OCI-M2 (cell line): ENCODE data around the gene LCN1.
"Not testable (repeated sequence)": the region's sequence is repeated elsewhere in the genome, so short reads cannot be mapped to it uniquely, and the experiment has no call there.

Experiments
- DNase-seq: peaks from one replicate; lab custom pipeline; 2025; ENCODE audit not compliant: unreplicated experiment; lab: John Stamatoyannopoulos, UW

LCN1 gene

GRCh38 chr9:135522137-135522877, 1.1 kb downstream of the LCN1 start:
- DNase-seq = no peak

GRCh38 chr9:135522931-135523330, 1.7 kb downstream of the LCN1 start:
- no peak for DNase-seq

GRCh38 chr9:135523521-135524129, 2.4 kb downstream of the LCN1 start:
- DNase-seq = no peak

- no peak for DNase-seq
Measured at GRCh38 chr9:135524130-135524861, 3.1 kb downstream of the LCN1 start.

GRCh38 chr9:135525241-135526088, 4.2 kb downstream of the LCN1 start:
- DNase-seq = no peak

- no peak for DNase-seq
Measured at GRCh38 chr9:135526089-135526729, 5.0 kb downstream of the LCN1 start.

GRCh38 chr9:135526730-135527571, 5.7 kb downstream of the LCN1 start:
- no peak for DNase-seq

GRCh38 chr9:135528842-135529435, 7.7 kb downstream of the LCN1 start:
- not testable (repeated sequence) for DNase-seq

GRCh38 chr9:135530146-135530545, 8.9 kb downstream of the LCN1 start:
- no peak for DNase-seq

GRCh38 chr9:135531096-135531495, 9.9 kb downstream of the LCN1 start:
- DNase-seq = no peak

- DNase-seq = no peak
Measured at GRCh38 chr9:135533113-135533512, 11.9 kb downstream of the LCN1 start.

GRCh38 chr9:135533674-135534073, 12.4 kb downstream of the LCN1 start:
- no peak for DNase-seq

GRCh38 chr9:135534192-135534711, 13.0 kb downstream of the LCN1 start:
- DNase-seq = not testable (repeated sequence)

GRCh38 chr9:135534826-135535225, 13.6 kb downstream of the LCN1 start:
- not testable (repeated sequence) for DNase-seq

GRCh38 chr9:135535631-135536030, 14.4 kb downstream of the LCN1 start:
- not testable (repeated sequence) for DNase-seq

- DNase-seq = no peak
Measured at GRCh38 chr9:135536216-135536615, 15.0 kb downstream of the LCN1 start.

GRCh38 chr9:135543262-135543894, 22.1 kb downstream of the LCN1 start:
- DNase-seq = not testable (repeated sequence)

GRCh38 chr9:135544981-135545635, 23.9 kb downstream of the LCN1 start:
- no peak for DNase-seq
